Glomerular endothelial cell (primary cell): ENCODE measurements around the gene CCL4. TPM values are rescaled to one million over a fixed set of nuclear protein-coding genes. Genes with fewer than 3 reads are reported as not detected.
"Not testable (repeated sequence)": the region's sequence is repeated elsewhere in the genome, so short reads cannot be mapped to it uniquely, and the experiment has no call there.

ENCODE experiments used
- DNase-seq: peaks from one replicate; pipeline ENCODE4 v3.0.0-alpha.2; 2011; ENCODE audit warnings: low read depth, low spot score; ENCODE audit errors: extremely low read depth
- total RNA-seq: library from RNA; depleted of rRNA; stranded (reverse); fragments of >200 nt; gene quantifications from 2 replicates; pipeline ENCODE4 v1.2.3, GENCODE V29; 2015

Gene CCL4
- not detected in 2 replicates for total RNA-seq

- DNase-seq = not testable (repeated sequence)
These were observed at the start of gene CCL4 for GRCh38 chr17:36103401-36103975. CCL4 (plus strand) TSS chr17:36103827; CDS start chr17:36103906, 79 bp downstream.

- no peak for DNase-seq
These were observed 48.5 kb upstream of the CCL4 start for GRCh38 chr17:36055171-36055570.

GRCh38 chr17:36055921-36056520, 47.6 kb upstream of the CCL4 start:
- no peak for DNase-seq

- DNase-seq = no peak
These were observed 45.7 kb upstream of the CCL4 start for GRCh38 chr17:36057911-36058310.

- DNase-seq = no peak
These were observed 44.2 kb upstream of the CCL4 start for GRCh38 chr17:36059406-36059805.

GRCh38 chr17:36060816-36061215, 42.8 kb upstream of the CCL4 start:
- DNase-seq = no peak

GRCh38 chr17:36063786-36064541, 39.7 kb upstream of the CCL4 start, which contains the start of gene CCL18:
CCL18 (plus strand) TSS chr17:36064272; CDS start chr17:36064343, 71 bp downstream.
- no peak for DNase-seq

GRCh38 chr17:36066365-36066985, 37.2 kb upstream of the CCL4 start:
- no peak for DNase-seq

GRCh38 chr17:36068524-36068923, 35.1 kb upstream of the CCL4 start:
- DNase-seq = no peak

GRCh38 chr17:36069136-36069535, 34.5 kb upstream of the CCL4 start:
- no peak for DNase-seq

GRCh38 chr17:36070427-36070826, 33.2 kb upstream of the CCL4 start:
- DNase-seq = no peak

GRCh38 chr17:36071751-36072150, 31.9 kb upstream of the CCL4 start:
- no peak for DNase-seq

GRCh38 chr17:36072431-36073121, 31.1 kb upstream of the CCL4 start:
- DNase-seq = no peak

- no peak for DNase-seq
These were observed 29.3 kb upstream of the CCL4 start for GRCh38 chr17:36074365-36074764.

GRCh38 chr17:36081681-36082471, 21.8 kb upstream of the CCL4 start:
- not testable (repeated sequence) for DNase-seq

GRCh38 chr17:36082482-36083120, 21.0 kb upstream of the CCL4 start:
- DNase-seq = not testable (repeated sequence)

- not testable (repeated sequence) for DNase-seq
These were observed 19.9 kb upstream of the CCL4 start for GRCh38 chr17:36083691-36084090.

GRCh38 chr17:36085765-36086164, 17.9 kb upstream of the CCL4 start:
- no peak for DNase-seq

GRCh38 chr17:36086791-36087190, 16.8 kb upstream of the CCL4 start:
- DNase-seq = no peak

- not testable (repeated sequence) for DNase-seq
These were observed 16.2 kb upstream of the CCL4 start for GRCh38 chr17:36087471-36087870.
